HCT116 (cell line): ENCODE measurements around the gene TMOD1. TPM values are rescaled to one million over a fixed set of nuclear protein-coding genes. Genes with fewer than 3 reads are reported as not detected.

Source experiments
- ATAC-seq: fragments of 200-7000 bp; cut with Tn5 transposase; 2 replicates; pipeline ENCODE4 v1.9.1; 2020; ENCODE audit warnings: mild to moderate bottlenecking, moderate library complexity
- BruUV-seq: library from RNA; stranded (reverse); fragments of 400-500 nt; replicated peaks from 2 replicates; lab custom pipeline; 2021; lab: Mats Ljungman, UMichigan
- CTCF ChIA-PET: fragments of 300-600 bp; sonication (Branson Sonifier 250); formaldehyde crosslinking; loops from one replicate; lab custom pipeline; 2021; ENCODE audit warnings: antibody characterized with exemption; lab: Charles Lee
- POLR2A ChIA-PET: fragments of 300-600, 350-600 bp; sonication (Branson Sonifier 250); formaldehyde crosslinking; loops from one replicate; lab custom pipeline; 2021; ENCODE audit warnings: antibody characterized with exemption; lab: Charles Lee
- RAD21 ChIA-PET, 2 experiments: fragments of 300-600 bp; sonication (Branson Sonifier 250); formaldehyde crosslinking; loops; one replicate each; lab custom pipeline; 2023; ENCODE audit warnings: low total read pairs in 2 of 2; ENCODE audit not compliant: uncharacterized antibody in 2 of 2, unreplicated experiment in 2 of 2, low non-redundant PET in 1 of 2; lab: Charles Lee
- DNase-seq: peaks from one replicate; pipeline ENCODE4 v3.0.0-alpha.2; 2010; ENCODE audit warnings: low read depth, low spot score
- H2AFZ ChIP-seq: fragments of 200-600 bp; shearing (Covaris generic), sonication (generic); 2 replicates; pipeline ENCODE4 v1.6.1; 2017; ENCODE audit warnings: low read depth, mixed run types, mixed read lengths, antibody characterized with exemption, low read length; ENCODE audit not compliant: poor library complexity, severe bottlenecking
- H3K27ac ChIP-seq: 2 replicates; pipeline ENCODE4 v1.5.1; 2012; ENCODE audit warnings: low read depth, low read length
- H3K27me3 ChIP-seq: fragments of 200-600 bp; sonication (generic); 2 replicates; pipeline ENCODE4 v1.6.1; 2016; ENCODE audit warnings: mixed run types, low read length, mixed read lengths; ENCODE audit not compliant: insufficient read depth
- H3K36me3 ChIP-seq, 2 experiments: fragments of 200-500 bp in 1 of 2; fragments of 200-600 bp in 1 of 2; sonication (Bioruptor generic) in 1 of 2; sonication (generic) in 1 of 2; 2 replicates each; pipeline versions ENCODE4 v1.5.1 to v1.6.1; 2014 to 2016; ENCODE audit warnings: low read length in 2 of 2, inconsistent platforms in 1 of 2, mixed read lengths in 1 of 2, mixed run types in 1 of 2; ENCODE audit not compliant: insufficient read depth in 2 of 2, control insufficient read depth in 1 of 2
- H3K4me1 ChIP-seq, 2 experiments: fragments of 200-600 bp in 1 of 2; sonication (generic) in 1 of 2; 2 replicates each; pipeline versions ENCODE4 v1.5.1 to v1.6.1; 2012 to 2017; ENCODE audit warnings: low read length in 2 of 2, inconsistent platforms in 1 of 2, mild to moderate bottlenecking in 1 of 2, mixed read lengths in 1 of 2, mixed run types in 1 of 2, moderate library complexity in 1 of 2; ENCODE audit not compliant: insufficient read depth in 2 of 2, control insufficient read depth in 1 of 2
- H3K4me2 ChIP-seq: fragments of 200-600 bp; sonication (generic); 2 replicates; pipeline ENCODE4 v1.6.1; 2017; ENCODE audit warnings: mixed run types, low read length, mixed read lengths
- H3K4me3 ChIP-seq, 2 experiments: fragments of 200-600 bp in 1 of 2; sonication (generic) in 1 of 2; replicated peaks in 1 of 2; 2 replicates each; pipeline ENCODE4 v1.5.1; 2011 to 2016; ENCODE audit warnings: low read length in 2 of 2, control low read depth in 1 of 2, low read depth in 1 of 2, mild to moderate bottlenecking in 1 of 2, mixed read lengths in 1 of 2, mixed run types in 1 of 2
- H3K79me2 ChIP-seq: fragments of 200-600 bp; sonication (generic); 2 replicates; pipeline ENCODE4 v1.6.1; 2017; ENCODE audit warnings: mild to moderate bottlenecking, mixed run types, low read length, moderate library complexity, mixed read lengths; ENCODE audit not compliant: insufficient read depth
- H3K9ac ChIP-seq: fragments of 200-600 bp; sonication (generic); 2 replicates; pipeline ENCODE4 v1.6.1; 2016; ENCODE audit warnings: low read length, mixed read lengths
- H3K9me2 ChIP-seq: fragments of 200-600 bp; sonication (generic), shearing (Covaris generic); 2 replicates; pipeline ENCODE4 v1.6.1; 2017; ENCODE audit warnings: mixed run types, mild to moderate bottlenecking, moderate library complexity; ENCODE audit not compliant: insufficient read depth
- H3K9me3 ChIP-seq, 2 experiments: fragments of 200-500 bp in 1 of 2; fragments of 200-600 bp in 1 of 2; sonication (Bioruptor generic) in 1 of 2; sonication (generic) in 1 of 2; 2 replicates each; pipeline ENCODE4 v1.6.1; 2014 to 2017; ENCODE audit warnings: low read length in 2 of 2, mixed read lengths in 2 of 2, inconsistent platforms in 1 of 2, low read depth in 1 of 2, mild to moderate bottlenecking in 1 of 2, mixed run types in 1 of 2, moderate library complexity in 1 of 2; ENCODE audit not compliant: control insufficient read depth in 1 of 2, insufficient read depth in 1 of 2
- H4K20me1 ChIP-seq: fragments of 200-600 bp; sonication (generic), shearing (Covaris generic); 2 replicates; pipeline ENCODE4 v1.6.1; 2017; ENCODE audit warnings: mixed run types, mild to moderate bottlenecking, moderate library complexity; ENCODE audit not compliant: insufficient read depth
- CBX3 ChIP-seq: IDR thresholded peaks from 2 replicates; pipeline ENCODE4 v1.6.1; 2012; ENCODE audit warnings: low read depth
- CEBPB ChIP-seq: IDR thresholded peaks from 2 replicates; pipeline ENCODE4 v1.6.1; 2012; ENCODE audit warnings: low read depth
- CTCF ChIP-seq, 3 experiments: fragments of 200-600 bp in 1 of 3; sonication (generic) in 1 of 3; IDR thresholded peaks in 2 of 3; conservative IDR thresholded peaks in 1 of 3; 2 replicates each; pipeline ENCODE4 v1.5.1; 2012 to 2017; ENCODE audit warnings: low read depth in 2 of 3, low read length in 2 of 3, antibody characterized with exemption in 1 of 3, borderline replicate concordance in 1 of 3, control low read depth in 1 of 3, mild to moderate bottlenecking in 1 of 3, mixed read lengths in 1 of 3, mixed run types in 1 of 3, moderate library complexity in 1 of 3; ENCODE audit not compliant: insufficient read depth in 1 of 3
- EGR1 ChIP-seq: IDR thresholded peaks from 2 replicates; pipeline ENCODE4 v1.6.1; 2012; ENCODE audit warnings: low read depth
- FOSL1 ChIP-seq: IDR thresholded peaks from 2 replicates; pipeline ENCODE4 v1.6.1; 2012; ENCODE audit warnings: low read depth
- POLR2A ChIP-seq: IDR thresholded peaks from 2 replicates; pipeline ENCODE4 v1.7.0; 2011; ENCODE audit warnings: borderline replicate concordance; ENCODE audit not compliant: insufficient read depth, insufficient read length; ENCODE audit errors: extremely low read depth
- SIN3A ChIP-seq: IDR thresholded peaks from 2 replicates; pipeline ENCODE4 v1.6.1; 2012; ENCODE audit warnings: low read depth
- YY1 ChIP-seq: IDR thresholded peaks from 2 replicates; pipeline ENCODE4 v1.6.1; 2011; ENCODE audit warnings: low read length, low read depth, moderate library complexity, mild to moderate bottlenecking; ENCODE audit not compliant: insufficient replicate concordance; ENCODE audit errors: extremely low read depth
- ZFX ChIP-seq: fragments of 450-650 bp; IDR thresholded peaks from 2 replicates; pipeline ENCODE4 v1.6.1; 2017
- intact Hi-C: fragments of 100-400 bp; cut with micrococcal nuclease; formaldehyde crosslinking; loops from 2 replicates; pipeline ENCODE4 v1.10.0; 2022
- total RNA-seq: library from RNA; stranded (reverse); gene quantifications from one replicate; pipeline ENCODE4 v1.2.1, GENCODE V29; 2021; ENCODE audit not compliant: unreplicated experiment

TMOD1 gene
- total RNA-seq, 1 experiment from 2014 or later: 4.4 TPM

- TF ChIP-seq ZFX: no peak
- TF ChIP-seq CBX3: no peak
- no peak for TF ChIP-seq EGR1
- no peak for TF ChIP-seq FOSL1
- no peak for TF ChIP-seq CEBPB
- TF ChIP-seq CTCF (IDR thresholded peaks at IDR 0.05 in 2 of 3, conservative IDR thresholded peaks at IDR 0.05 in 1 of 3; ENCODE audit: borderline replicate concordance in 1 of 3, insufficient read depth in 1 of 3, low read depth in 2 of 3, low read length in 2 of 3): no peak
- TF ChIP-seq, all 23 proteins: peak for 0
- Histone ChIP-seq H3K9me2 (no peaks in the 10 kb centered on the region), H3K36me3 (no peaks in the 10 kb centered on the region), H4K20me1 (no peaks in the 10 kb centered on the region), H3K4me3 (no peak overlapping the region), H3K4me2 (no peak overlapping the region), H3K9me3 (no peaks in the 10 kb centered on the region), H3K9ac (no peak overlapping the region), H2AFZ (no peak overlapping the region), H3K27ac (no peak overlapping the region), H3K4me1 (peaks cover 0 to 16% of the 10 kb centered on the region in 2 experiments; a peak in 1 of 4 replicates), H3K79me2 (no peaks in the 10 kb centered on the region), H3K27me3 (peaks cover 5% of the 10 kb centered on the region; the same call in 1 of the 2 replicates)
- ChIA-PET CTCF (interaction anchor here (1.1 kb wide), 1 partner anchor 95 kb away, joined by 4 read pairs; no protein-coding TSS in a partner anchor), RAD21 (no interaction called here), POLR2A (interaction anchor here (1.1 kb wide), 1 partner anchor 95 kb away, joined by 4 read pairs; no protein-coding TSS in a partner anchor)
- ATAC-seq (no peak), DNase-seq (no peak)
- no TSS peak for BruUV-seq
- intact Hi-C loops: no loop called here
Measured at GRCh38 chr9:97503862-97504210, 2.4 kb downstream of the TMOD1 start.

DNA sequence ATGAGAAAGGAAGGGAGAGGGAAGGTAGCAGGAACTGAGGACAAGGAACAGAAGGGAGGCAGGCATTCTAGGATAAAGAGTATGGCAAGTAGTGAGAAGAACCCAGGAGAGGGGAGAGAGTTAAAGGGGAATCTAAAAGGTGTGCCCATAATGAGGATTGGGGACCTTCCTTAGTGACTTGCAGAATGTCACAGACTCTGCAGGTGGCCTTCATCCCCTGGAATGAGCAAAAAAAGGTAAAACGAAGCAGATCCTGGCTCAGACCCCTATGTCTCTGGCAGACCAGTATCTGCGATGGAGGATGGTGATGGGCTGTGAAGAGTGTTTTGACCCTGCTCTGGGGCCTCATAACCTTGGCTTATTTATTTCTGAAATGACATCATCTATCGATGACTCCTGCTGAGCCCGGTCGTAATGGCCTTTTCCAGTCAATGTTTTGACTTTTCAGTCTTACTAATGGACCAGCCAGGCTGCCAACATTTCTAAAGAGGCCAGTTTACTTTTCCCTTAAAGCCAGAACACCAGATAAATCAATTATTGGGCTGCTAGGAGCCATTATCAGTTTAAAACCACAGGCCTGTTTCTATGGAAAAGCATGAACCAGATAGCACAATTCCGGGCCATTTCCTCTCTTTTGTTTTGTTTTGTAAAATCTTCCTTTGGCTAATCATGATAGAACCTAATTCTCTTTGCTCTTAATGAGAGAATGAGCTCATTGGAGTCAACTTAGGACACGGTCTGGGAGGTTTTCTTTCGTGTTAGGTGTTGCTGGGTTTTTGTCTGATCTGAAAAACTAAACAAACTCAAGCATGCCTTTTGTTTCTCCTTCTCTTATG is 3.1 kb downstream of the TMOD1 start:
- POLR2A ChIA-PET: interaction anchor here (1.1 kb wide), 1 partner anchor 94 kb away, joined by 4 read pairs; no protein-coding TSS in a partner anchor
- Histone ChIP-seq H3K9ac (no peak overlapping the region), H3K4me1 (peaks cover 0 to 16% of the 10 kb centered on the region in 2 experiments; a peak in 1 of 4 replicates), H3K27ac (no peak overlapping the region), H3K4me2 (no peak overlapping the region), H3K9me3 (no peaks in the 10 kb centered on the region), H3K36me3 (no peaks in the 10 kb centered on the region), H3K9me2 (no peaks in the 10 kb centered on the region), H3K4me3 (no peak overlapping the region), H3K79me2 (no peaks in the 10 kb centered on the region), H2AFZ (no peak overlapping the region), H3K27me3 (peaks cover 5% of the 10 kb centered on the region; the same call in 1 of the 2 replicates), H4K20me1 (no peaks in the 10 kb centered on the region)
- CTCF ChIA-PET: no interaction called here
- intact Hi-C loops: no loop called here
- RAD21 ChIA-PET: no interaction called here
- no peak for ATAC-seq
- BruUV-seq: no TSS peak
- TF ChIP-seq CBX3 (no peak), CTCF (IDR thresholded peaks at IDR 0.05 in 2 of 3, conservative IDR thresholded peaks at IDR 0.05 in 1 of 3; ENCODE audit: borderline replicate concordance in 1 of 3, insufficient read depth in 1 of 3, low read depth in 2 of 3, low read length in 2 of 3) (no peak), SIN3A (no peak), POLR2A (no peak), FOSL1 (no peak), YY1 (no peak)
- DNase-seq: no peak
